HCT116 (cell line): ENCODE measurements around the gene DRG2. TPM values are rescaled to one million over a fixed set of nuclear protein-coding genes. Genes with fewer than 3 reads are reported as not detected.

Experiments
- ATAC-seq: fragments of 200-7000 bp; cut with Tn5 transposase; 2 replicates; pipeline ENCODE4 v1.9.1; 2020; ENCODE audit warnings: mild to moderate bottlenecking, moderate library complexity
- BruUV-seq: library from RNA; stranded (reverse); fragments of 400-500 nt; replicated peaks from 2 replicates; lab custom pipeline; 2021; lab: Mats Ljungman, UMichigan
- CTCF ChIA-PET: fragments of 300-600 bp; sonication (Branson Sonifier 250); formaldehyde crosslinking; loops from one replicate; lab custom pipeline; 2021; ENCODE audit warnings: antibody characterized with exemption; lab: Charles Lee
- POLR2A ChIA-PET: fragments of 300-600, 350-600 bp; sonication (Branson Sonifier 250); formaldehyde crosslinking; loops from one replicate; lab custom pipeline; 2021; ENCODE audit warnings: antibody characterized with exemption; lab: Charles Lee
- RAD21 ChIA-PET, 2 experiments: fragments of 300-600 bp; sonication (Branson Sonifier 250); formaldehyde crosslinking; loops; one replicate each; lab custom pipeline; 2023; ENCODE audit warnings: low total read pairs in 2 of 2; ENCODE audit not compliant: uncharacterized antibody in 2 of 2, unreplicated experiment in 2 of 2, low non-redundant PET in 1 of 2; lab: Charles Lee
- DNase-seq: peaks from one replicate; pipeline ENCODE4 v3.0.0-alpha.2; 2010; ENCODE audit warnings: low read depth, low spot score
- H2AFZ ChIP-seq: fragments of 200-600 bp; shearing (Covaris generic), sonication (generic); 2 replicates; pipeline ENCODE4 v1.6.1; 2017; ENCODE audit warnings: low read depth, mixed run types, mixed read lengths, antibody characterized with exemption, low read length; ENCODE audit not compliant: poor library complexity, severe bottlenecking
- H3K27ac ChIP-seq: 2 replicates; pipeline ENCODE4 v1.5.1; 2012; ENCODE audit warnings: low read depth, low read length
- H3K27me3 ChIP-seq: fragments of 200-600 bp; sonication (generic); 2 replicates; pipeline ENCODE4 v1.6.1; 2016; ENCODE audit warnings: mixed run types, low read length, mixed read lengths; ENCODE audit not compliant: insufficient read depth
- H3K36me3 ChIP-seq, 2 experiments: fragments of 200-500 bp in 1 of 2; fragments of 200-600 bp in 1 of 2; sonication (Bioruptor generic) in 1 of 2; sonication (generic) in 1 of 2; 2 replicates each; pipeline versions ENCODE4 v1.5.1 to v1.6.1; 2014 to 2016; ENCODE audit warnings: low read length in 2 of 2, inconsistent platforms in 1 of 2, mixed read lengths in 1 of 2, mixed run types in 1 of 2; ENCODE audit not compliant: insufficient read depth in 2 of 2, control insufficient read depth in 1 of 2
- H3K4me1 ChIP-seq, 2 experiments: fragments of 200-600 bp in 1 of 2; sonication (generic) in 1 of 2; 2 replicates each; pipeline versions ENCODE4 v1.5.1 to v1.6.1; 2012 to 2017; ENCODE audit warnings: low read length in 2 of 2, inconsistent platforms in 1 of 2, mild to moderate bottlenecking in 1 of 2, mixed read lengths in 1 of 2, mixed run types in 1 of 2, moderate library complexity in 1 of 2; ENCODE audit not compliant: insufficient read depth in 2 of 2, control insufficient read depth in 1 of 2
- H3K4me2 ChIP-seq: fragments of 200-600 bp; sonication (generic); 2 replicates; pipeline ENCODE4 v1.6.1; 2017; ENCODE audit warnings: mixed run types, low read length, mixed read lengths
- H3K4me3 ChIP-seq, 2 experiments: fragments of 200-600 bp in 1 of 2; sonication (generic) in 1 of 2; replicated peaks in 1 of 2; 2 replicates each; pipeline ENCODE4 v1.5.1; 2011 to 2016; ENCODE audit warnings: low read length in 2 of 2, control low read depth in 1 of 2, low read depth in 1 of 2, mild to moderate bottlenecking in 1 of 2, mixed read lengths in 1 of 2, mixed run types in 1 of 2
- H3K79me2 ChIP-seq: fragments of 200-600 bp; sonication (generic); 2 replicates; pipeline ENCODE4 v1.6.1; 2017; ENCODE audit warnings: mild to moderate bottlenecking, mixed run types, low read length, moderate library complexity, mixed read lengths; ENCODE audit not compliant: insufficient read depth
- H3K9ac ChIP-seq: fragments of 200-600 bp; sonication (generic); 2 replicates; pipeline ENCODE4 v1.6.1; 2016; ENCODE audit warnings: low read length, mixed read lengths
- H3K9me2 ChIP-seq: fragments of 200-600 bp; sonication (generic), shearing (Covaris generic); 2 replicates; pipeline ENCODE4 v1.6.1; 2017; ENCODE audit warnings: mixed run types, mild to moderate bottlenecking, moderate library complexity; ENCODE audit not compliant: insufficient read depth
- H3K9me3 ChIP-seq, 2 experiments: fragments of 200-500 bp in 1 of 2; fragments of 200-600 bp in 1 of 2; sonication (Bioruptor generic) in 1 of 2; sonication (generic) in 1 of 2; 2 replicates each; pipeline ENCODE4 v1.6.1; 2014 to 2017; ENCODE audit warnings: low read length in 2 of 2, mixed read lengths in 2 of 2, inconsistent platforms in 1 of 2, low read depth in 1 of 2, mild to moderate bottlenecking in 1 of 2, mixed run types in 1 of 2, moderate library complexity in 1 of 2; ENCODE audit not compliant: control insufficient read depth in 1 of 2, insufficient read depth in 1 of 2
- H4K20me1 ChIP-seq: fragments of 200-600 bp; sonication (generic), shearing (Covaris generic); 2 replicates; pipeline ENCODE4 v1.6.1; 2017; ENCODE audit warnings: mixed run types, mild to moderate bottlenecking, moderate library complexity; ENCODE audit not compliant: insufficient read depth
- CBX3 ChIP-seq: IDR thresholded peaks from 2 replicates; pipeline ENCODE4 v1.6.1; 2012; ENCODE audit warnings: low read depth
- CEBPB ChIP-seq: IDR thresholded peaks from 2 replicates; pipeline ENCODE4 v1.6.1; 2012; ENCODE audit warnings: low read depth
- EGR1 ChIP-seq: IDR thresholded peaks from 2 replicates; pipeline ENCODE4 v1.6.1; 2012; ENCODE audit warnings: low read depth
- EZH2 ChIP-seq: fragments of 200-600 bp; sonication (generic); IDR thresholded peaks from 2 replicates; pipeline ENCODE4 v1.6.1; 2017; ENCODE audit warnings: antibody characterized with exemption, mixed run types
- EZH2phosphoT487 ChIP-seq: fragments of 200-600 bp; IDR thresholded peaks from 2 replicates; pipeline ENCODE4 v1.6.1; 2018; ENCODE audit warnings: antibody characterized with exemption, borderline replicate concordance
- FOSL1 ChIP-seq: IDR thresholded peaks from 2 replicates; pipeline ENCODE4 v1.6.1; 2012; ENCODE audit warnings: low read depth
- MAX ChIP-seq: IDR thresholded peaks from 2 replicates; pipeline ENCODE4 v1.6.1; 2012
- POLR2A ChIP-seq: IDR thresholded peaks from 2 replicates; pipeline ENCODE4 v1.7.0; 2011; ENCODE audit warnings: borderline replicate concordance; ENCODE audit not compliant: insufficient read depth, insufficient read length; ENCODE audit errors: extremely low read depth
- POLR2AphosphoS5 ChIP-seq: IDR thresholded peaks from 2 replicates; pipeline ENCODE4 v1.6.1; 2011; ENCODE audit warnings: mild to moderate bottlenecking, low read depth, low read length, moderate library complexity
- RAD21 ChIP-seq: IDR thresholded peaks from 2 replicates; pipeline ENCODE4 v1.6.1; 2012; ENCODE audit warnings: low read depth, mild to moderate bottlenecking
- SP1 ChIP-seq: IDR thresholded peaks from 2 replicates; pipeline ENCODE4 v1.6.1; 2012; ENCODE audit warnings: low read depth
- SRF ChIP-seq: IDR thresholded peaks from 2 replicates; pipeline ENCODE4 v1.6.1; 2012; ENCODE audit warnings: low read depth
- TCF7L2 ChIP-seq: IDR thresholded peaks from 2 replicates; pipeline ENCODE4 v1.7.0; 2011; ENCODE audit warnings: borderline replicate concordance, inconsistent platforms; ENCODE audit not compliant: insufficient read depth, insufficient read length; ENCODE audit errors: extremely low read depth
- YY1 ChIP-seq: IDR thresholded peaks from 2 replicates; pipeline ENCODE4 v1.6.1; 2011; ENCODE audit warnings: low read length, low read depth, moderate library complexity, mild to moderate bottlenecking; ENCODE audit not compliant: insufficient replicate concordance; ENCODE audit errors: extremely low read depth
- ZFX ChIP-seq: fragments of 450-650 bp; IDR thresholded peaks from 2 replicates; pipeline ENCODE4 v1.6.1; 2017
- intact Hi-C: fragments of 100-400 bp; cut with micrococcal nuclease; formaldehyde crosslinking; loops from 2 replicates; pipeline ENCODE4 v1.10.0; 2022
- total RNA-seq: library from RNA; stranded (reverse); gene quantifications from one replicate; pipeline ENCODE4 v1.2.1, GENCODE V29; 2021; ENCODE audit not compliant: unreplicated experiment
- TF ChIP-seq, protein P1 (sequence below): IDR thresholded peaks from 2 replicates; pipeline ENCODE4 v1.6.1; 2012
- TF ChIP-seq, protein P2 (sequence below), 3 experiments: fragments of 200-600 bp in 1 of 3; sonication (generic) in 1 of 3; IDR thresholded peaks in 2 of 3; conservative IDR thresholded peaks in 1 of 3; 2 replicates each; pipeline ENCODE4 v1.5.1; 2012 to 2017; ENCODE audit warnings: low read depth in 2 of 3, low read length in 2 of 3, antibody characterized with exemption in 1 of 3, borderline replicate concordance in 1 of 3, control low read depth in 1 of 3, mild to moderate bottlenecking in 1 of 3, mixed read lengths in 1 of 3, mixed run types in 1 of 3, moderate library complexity in 1 of 3; ENCODE audit not compliant: insufficient read depth in 1 of 3

The DRG2 gene
- total RNA-seq, 1 experiment from 2014 or later, result 41.0 TPM

- Histone ChIP-seq H3K27ac (peak within 1 kb of the TSS; percentile 80), H3K79me2 (peaks cover 23% of the 10 kb centered on the region)
Measured at GRCh38 chr17:18038861-18039534, 48.8 kb upstream of the DRG2 start, which contains the start of the genes ATPAF2 and GID4. ATPAF2 (minus strand) TSS chr17:18039168; CDS start chr17:18039013, 155 bp downstream. GID4 (plus strand) TSS chr17:18039408; CDS start chr17:18039465, 57 bp downstream.

More at GRCh38 chr17:18038861-18039534, 48.8 kb upstream of the DRG2 start, which contains the start of the genes ATPAF2 and GID4:
- BruUV-seq, result no TSS peak
- H4K20me1 ChIP-seq, result no peaks in the 10 kb centered on the region
- H3K4me3 ChIP-seq, result peak within 1 kb of the TSS; percentile 84 to 85
- no peaks in the 10 kb centered on the region for H3K36me3 ChIP-seq
- intact Hi-C loops, result loop anchor here (5.0 to 10.0 kb wide), 3 partner anchors 47 to 684 kb away; partner anchors contain the start of gene RAI1
- POLR2A ChIA-PET, result no interaction called here
- TF ChIP-seq RAD21 (no peak), SRF (peak; percentile 37; the same call in 1 of the 2 replicates), EZH2phosphoT487 (no peak), FOSL1 (no peak), YY1 (peak; percentile 98), POLR2AphosphoS5 (peak; percentile 71), TCF7L2 (peak; percentile 52), CBX3 (0 out of 2 replicates have a peak, but pooled peaks have one; percentile 47), SP1 (peak; percentile 99), ZFX (no peak), CEBPB (no peak), EGR1 (peak; percentile 82), EZH2 (no peak), MAX (peak; percentile 85), POLR2A (peak; percentile 59)
- TF ChIP-seq, protein P1, sequence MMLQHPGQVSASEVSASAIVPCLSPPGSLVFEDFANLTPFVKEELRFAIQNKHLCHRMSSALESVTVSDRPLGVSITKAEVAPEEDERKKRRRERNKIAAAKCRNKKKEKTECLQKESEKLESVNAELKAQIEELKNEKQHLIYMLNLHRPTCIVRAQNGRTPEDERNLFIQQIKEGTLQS, result no peak
- TF ChIP-seq, protein P2, sequence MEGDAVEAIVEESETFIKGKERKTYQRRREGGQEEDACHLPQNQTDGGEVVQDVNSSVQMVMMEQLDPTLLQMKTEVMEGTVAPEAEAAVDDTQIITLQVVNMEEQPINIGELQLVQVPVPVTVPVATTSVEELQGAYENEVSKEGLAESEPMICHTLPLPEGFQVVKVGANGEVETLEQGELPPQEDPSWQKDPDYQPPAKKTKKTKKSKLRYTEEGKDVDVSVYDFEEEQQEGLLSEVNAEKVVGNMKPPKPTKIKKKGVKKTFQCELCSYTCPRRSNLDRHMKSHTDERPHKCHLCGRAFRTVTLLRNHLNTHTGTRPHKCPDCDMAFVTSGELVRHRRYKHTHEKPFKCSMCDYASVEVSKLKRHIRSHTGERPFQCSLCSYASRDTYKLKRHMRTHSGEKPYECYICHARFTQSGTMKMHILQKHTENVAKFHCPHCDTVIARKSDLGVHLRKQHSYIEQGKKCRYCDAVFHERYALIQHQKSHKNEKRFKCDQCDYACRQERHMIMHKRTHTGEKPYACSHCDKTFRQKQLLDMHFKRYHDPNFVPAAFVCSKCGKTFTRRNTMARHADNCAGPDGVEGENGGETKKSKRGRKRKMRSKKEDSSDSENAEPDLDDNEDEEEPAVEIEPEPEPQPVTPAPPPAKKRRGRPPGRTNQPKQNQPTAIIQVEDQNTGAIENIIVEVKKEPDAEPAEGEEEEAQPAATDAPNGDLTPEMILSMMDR (IDR thresholded peaks at IDR 0.05 in 2 of 3, conservative IDR thresholded peaks at IDR 0.05 in 1 of 3; ENCODE audit: borderline replicate concordance in 1 of 3, insufficient read depth in 1 of 3, low read depth in 2 of 3, low read length in 2 of 3), result peak in 1 of 3 experiments; percentile 12; a peak in 1 of 6 replicates
- TF ChIP-seq, all 23 proteins: peak for 10
- no peaks in the 10 kb centered on the region for H3K27me3 ChIP-seq
- H3K9me3 ChIP-seq, result no peaks in the 10 kb centered on the region
- H3K9ac ChIP-seq, result peak within 1 kb of the TSS; percentile 81
- ATAC-seq (peak; percentile 92), DNase-seq (peak; percentile 97)
- peaks cover 6 to 21% of the 10 kb centered on the region in 2 experiments; a peak in 3 of 4 replicates for H3K4me1 ChIP-seq
- CTCF ChIA-PET, result interaction anchor here (0.6 kb wide), 1 partner anchor 12 kb away, joined by 3 read pairs; no protein-coding TSS in a partner anchor
- RAD21 ChIA-PET, result no interaction called here
- peak within 1 kb of the TSS; percentile 96 for H3K4me2 ChIP-seq
- H3K9me2 ChIP-seq, result no peaks in the 10 kb centered on the region
- no peak within 1 kb of the TSS for H2AFZ ChIP-seq
